ENCODE measurements around the gene DPEP1. TPM values are rescaled to one million over a fixed set of nuclear protein-coding genes. Genes with fewer than 3 reads are reported as not detected.
"Not testable (repeated sequence)": the region's sequence is repeated elsewhere in the genome, so short reads cannot be mapped to it uniquely, and the experiment has no call there.

The DPEP1 gene
- total RNA-seq, result not detected

- ATAC-seq, result no peak
These were observed at the start of gene DPEP1 for GRCh38 chr16:89613231-89613953. TSS of gene DPEP1 (plus strand) at chr16:89613642. CDS start at chr16:89630411, 16,769 bp downstream.

DNA sequence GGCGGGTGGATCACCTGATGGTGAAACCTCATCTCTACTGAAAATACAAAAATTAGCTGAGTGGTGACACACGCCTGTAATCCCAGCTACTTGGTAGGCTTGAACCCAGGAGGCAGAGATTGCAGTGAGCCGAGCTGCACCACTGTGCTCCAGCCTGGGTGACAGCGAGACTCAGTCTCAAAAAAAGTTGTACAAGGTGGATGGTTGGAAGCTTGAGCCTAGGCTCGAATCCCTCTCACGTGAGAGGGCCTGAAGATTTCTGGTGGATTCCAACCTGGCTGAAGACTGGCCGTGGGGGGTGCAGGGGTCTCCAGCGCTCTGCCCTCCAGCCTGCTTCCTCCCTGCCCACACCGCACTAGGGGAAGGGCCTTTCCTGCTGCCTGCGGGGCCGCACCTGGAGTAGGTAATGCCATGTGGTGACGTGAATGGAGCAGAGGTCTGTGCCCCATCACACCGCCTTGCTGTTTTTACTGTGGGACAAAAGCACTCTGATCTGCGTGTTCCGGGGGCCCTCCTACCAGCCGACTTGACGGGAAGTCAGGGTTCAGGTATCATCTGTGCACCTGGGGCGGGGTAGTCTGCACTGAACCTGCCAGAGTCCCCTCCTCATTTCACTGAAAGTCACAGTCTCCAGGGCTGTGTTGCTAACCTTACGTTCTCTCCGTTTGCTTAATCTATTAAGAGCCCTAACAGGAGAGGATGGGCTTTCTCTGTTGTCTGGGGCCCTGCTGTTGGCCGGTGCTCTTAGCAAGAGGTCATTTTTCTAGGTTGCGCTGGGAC, 48.8 kb upstream of the DPEP1 start:
- ATAC-seq, result no peak

DNA sequence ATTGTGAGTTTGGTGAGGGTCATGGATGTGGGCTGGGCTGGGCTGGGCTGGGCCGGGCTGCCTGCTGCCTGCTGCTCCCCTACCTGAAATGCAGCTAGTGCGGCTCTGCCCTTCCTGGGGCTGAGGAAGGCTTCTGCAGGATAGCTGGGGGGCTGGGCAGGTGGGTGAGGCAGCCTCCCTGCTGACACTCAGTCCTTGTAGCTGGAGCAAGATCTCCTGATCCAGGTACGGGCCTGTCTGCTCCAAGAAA, 48.3 kb upstream of the DPEP1 start:
- peak; percentile 32 for ATAC-seq

DNA sequence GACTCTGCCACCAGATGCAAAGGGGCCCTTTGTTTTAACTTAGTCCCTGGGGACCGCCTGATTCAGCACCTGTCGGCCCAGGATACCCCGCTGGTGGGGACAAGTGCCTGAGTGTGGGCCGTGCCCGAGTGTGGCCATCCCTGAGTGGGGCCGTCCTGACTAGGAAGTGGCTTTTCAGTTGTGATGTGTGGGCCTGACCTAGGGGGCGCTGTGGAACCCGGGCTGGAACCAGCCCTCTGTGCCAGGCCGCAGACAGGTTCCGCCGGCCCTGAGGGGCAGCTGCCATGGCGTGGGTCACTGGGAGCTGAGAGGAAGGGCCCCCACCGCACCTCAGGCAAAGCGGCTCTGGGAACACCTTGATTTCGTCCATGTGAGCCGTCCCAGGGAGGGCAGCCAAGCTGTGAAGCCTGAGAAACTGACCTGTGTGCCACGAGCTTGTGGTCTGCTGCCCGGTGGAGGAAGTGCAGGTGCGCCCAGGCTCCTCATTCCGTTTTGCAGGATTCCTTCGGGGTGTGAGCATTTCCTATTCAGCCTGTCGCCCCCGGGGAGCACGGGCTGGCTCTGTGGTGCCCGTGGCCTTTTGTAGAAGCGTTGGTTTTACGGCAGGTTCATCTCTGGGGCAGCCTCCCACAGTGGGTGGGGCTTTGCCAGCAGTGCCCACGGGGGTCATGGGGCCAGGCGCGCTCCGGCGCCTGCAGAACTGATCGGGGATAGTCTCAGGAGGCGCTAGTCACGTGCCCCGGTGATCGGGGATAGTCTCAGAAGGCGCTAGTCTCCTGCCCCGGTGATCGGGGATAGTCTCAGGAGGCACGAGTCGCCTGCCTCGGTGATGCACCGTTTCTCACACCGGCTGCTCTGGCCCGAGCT, 47.7 kb upstream of the DPEP1 start:
- peak; percentile 35 for ATAC-seq

DNA sequence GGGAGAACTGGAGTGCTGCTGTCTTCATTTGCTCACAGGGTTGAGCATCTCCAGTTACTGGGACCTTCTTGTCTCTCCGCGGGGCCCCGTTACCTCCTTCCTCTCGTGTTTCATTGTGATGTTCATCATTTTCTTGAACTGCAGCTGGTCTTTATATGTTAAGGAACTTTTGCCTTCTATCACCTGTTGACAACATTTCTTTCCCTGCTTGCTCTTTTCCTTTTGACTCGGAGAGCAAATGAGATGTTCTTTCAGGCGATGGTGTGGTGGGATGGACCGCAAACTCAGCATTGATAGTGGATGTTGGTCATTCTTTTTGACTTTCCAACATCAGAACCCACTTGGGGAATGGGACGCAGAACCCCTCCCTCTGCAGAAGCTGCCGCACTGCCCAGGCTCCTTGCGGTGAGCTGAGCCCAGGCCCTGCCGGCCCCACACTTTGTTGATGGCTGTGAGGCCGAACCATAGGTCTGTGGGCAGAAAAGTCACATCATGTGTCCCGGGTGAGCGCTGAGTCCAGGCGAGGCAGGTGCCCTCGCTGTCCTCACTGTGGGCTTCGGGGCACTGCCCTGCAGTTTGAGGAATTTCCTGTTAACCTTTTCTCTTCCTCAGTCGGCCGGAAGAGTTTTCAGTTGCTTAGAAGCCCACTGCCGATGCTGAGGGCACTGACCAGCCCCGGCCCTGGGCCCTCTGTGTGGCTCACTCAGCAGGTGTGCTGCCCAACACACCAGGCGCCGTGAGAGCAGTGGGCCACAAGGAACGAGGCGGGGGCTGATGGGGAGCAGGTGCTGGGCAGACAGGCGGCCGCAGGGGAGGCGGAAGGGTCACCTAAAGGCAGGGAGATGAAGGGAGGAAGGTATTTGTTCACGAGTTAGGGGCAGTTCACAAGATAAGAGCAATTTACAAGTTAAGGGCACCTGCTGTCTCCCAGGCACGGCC, 45.5 kb upstream of the DPEP1 start:
- ATAC-seq, result no peak

DNA sequence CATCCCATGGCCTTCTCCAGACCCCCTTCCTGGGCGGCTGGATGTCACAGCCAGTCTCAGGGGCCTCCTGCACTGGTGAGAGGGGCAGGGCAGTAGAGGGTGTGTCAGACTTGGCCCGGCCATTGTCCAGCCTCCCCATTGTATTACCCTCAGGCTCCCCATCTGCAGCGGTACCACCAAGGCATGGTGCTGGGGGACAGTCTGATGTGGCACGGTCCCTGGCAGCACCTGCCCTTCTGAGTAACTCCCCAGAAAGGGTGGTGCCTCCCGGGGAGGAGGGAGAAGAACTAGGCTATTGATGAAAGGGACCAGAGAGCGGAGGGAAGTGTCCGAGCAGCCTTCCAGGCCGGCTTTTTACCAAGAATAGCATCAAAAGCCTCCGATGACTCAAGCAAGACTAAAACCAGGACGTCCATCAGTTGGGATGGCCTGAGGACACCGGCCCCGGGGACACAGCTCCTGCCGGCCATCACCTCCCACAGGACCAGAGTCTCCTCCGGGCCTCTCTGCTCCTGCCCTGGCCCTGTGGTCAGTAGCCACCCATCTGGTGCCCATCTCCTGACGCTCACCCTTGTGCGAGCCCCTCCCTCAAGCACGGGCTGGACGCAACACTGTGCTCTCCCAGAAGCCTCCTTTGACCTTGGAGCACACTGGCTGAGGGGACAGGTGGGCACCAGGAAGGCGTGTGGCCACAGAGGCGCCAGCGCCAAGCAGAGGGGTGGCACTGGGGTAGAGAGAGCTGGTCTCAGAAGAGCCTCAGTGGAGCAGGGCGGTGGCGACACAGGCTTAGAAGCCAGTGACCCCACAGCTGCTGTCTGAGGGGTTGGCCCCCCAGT, 43.7 kb upstream of the DPEP1 start:
- ATAC-seq, result no peak

GRCh38 chr16:89570342-89570923, 43.0 kb upstream of the DPEP1 start:
- no peak for ATAC-seq

GRCh38 chr16:89570983-89571598, 42.4 kb upstream of the DPEP1 start:
- ATAC-seq, result not testable (repeated sequence)

- no peak for ATAC-seq
These were observed 41.8 kb upstream of the DPEP1 start for GRCh38 chr16:89571636-89572035.

DNA sequence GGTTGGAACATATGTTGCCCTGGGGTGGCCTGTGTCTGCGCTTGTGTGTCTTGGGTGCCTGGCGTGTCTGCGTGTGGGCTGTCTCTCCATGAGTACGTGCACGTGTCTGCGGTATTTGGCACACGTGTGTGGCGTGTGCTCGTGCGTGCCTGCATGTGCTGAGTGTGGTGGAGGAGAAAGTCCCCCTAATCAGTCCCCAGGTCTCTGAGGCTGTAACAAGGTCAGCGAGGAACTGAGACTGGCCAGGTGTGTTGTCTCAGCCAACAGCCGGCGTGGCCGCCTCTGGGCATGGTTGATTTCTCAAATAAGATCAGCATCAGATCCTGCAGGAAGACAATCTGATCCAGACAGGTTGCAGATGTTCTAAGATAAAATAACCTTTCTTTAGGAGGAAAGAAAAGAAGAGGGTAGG, 41.4 kb upstream of the DPEP1 start:
- ATAC-seq, result no peak

DNA sequence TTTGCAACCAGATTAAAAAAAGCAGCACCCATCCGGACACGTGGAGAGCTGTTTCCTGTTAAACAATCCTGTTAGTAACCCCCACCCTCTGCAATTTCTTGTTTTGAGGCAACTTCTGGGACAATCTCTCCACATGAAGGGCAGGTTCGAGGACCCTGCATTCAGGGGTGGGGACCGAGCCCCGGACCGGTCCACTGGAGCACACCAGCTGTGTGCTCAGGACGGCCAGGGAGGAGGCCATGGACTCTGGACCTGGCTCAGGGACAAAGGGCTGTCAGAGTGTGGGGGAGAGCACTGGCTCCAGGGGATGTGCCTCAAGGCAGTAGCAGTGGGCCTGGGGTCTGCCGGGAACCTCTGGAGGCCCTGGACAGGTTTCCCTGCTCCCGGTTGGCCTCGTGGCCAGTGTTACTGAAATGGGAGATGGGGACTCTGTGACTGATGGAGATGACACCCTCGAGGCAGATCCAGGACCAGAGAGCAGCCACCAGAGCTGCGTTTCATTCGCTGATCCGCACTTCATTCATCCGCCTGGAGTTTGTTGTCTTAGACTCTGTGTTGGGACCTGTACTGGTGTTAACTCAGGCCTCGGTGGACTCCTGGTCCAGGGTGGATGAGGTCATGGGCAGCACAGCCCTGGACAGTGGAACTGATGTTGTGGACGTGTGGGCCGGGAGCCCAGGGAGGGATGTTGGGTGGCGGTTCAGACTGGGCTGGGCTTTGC, 40.8 kb upstream of the DPEP1 start:
- no peak for ATAC-seq

DNA sequence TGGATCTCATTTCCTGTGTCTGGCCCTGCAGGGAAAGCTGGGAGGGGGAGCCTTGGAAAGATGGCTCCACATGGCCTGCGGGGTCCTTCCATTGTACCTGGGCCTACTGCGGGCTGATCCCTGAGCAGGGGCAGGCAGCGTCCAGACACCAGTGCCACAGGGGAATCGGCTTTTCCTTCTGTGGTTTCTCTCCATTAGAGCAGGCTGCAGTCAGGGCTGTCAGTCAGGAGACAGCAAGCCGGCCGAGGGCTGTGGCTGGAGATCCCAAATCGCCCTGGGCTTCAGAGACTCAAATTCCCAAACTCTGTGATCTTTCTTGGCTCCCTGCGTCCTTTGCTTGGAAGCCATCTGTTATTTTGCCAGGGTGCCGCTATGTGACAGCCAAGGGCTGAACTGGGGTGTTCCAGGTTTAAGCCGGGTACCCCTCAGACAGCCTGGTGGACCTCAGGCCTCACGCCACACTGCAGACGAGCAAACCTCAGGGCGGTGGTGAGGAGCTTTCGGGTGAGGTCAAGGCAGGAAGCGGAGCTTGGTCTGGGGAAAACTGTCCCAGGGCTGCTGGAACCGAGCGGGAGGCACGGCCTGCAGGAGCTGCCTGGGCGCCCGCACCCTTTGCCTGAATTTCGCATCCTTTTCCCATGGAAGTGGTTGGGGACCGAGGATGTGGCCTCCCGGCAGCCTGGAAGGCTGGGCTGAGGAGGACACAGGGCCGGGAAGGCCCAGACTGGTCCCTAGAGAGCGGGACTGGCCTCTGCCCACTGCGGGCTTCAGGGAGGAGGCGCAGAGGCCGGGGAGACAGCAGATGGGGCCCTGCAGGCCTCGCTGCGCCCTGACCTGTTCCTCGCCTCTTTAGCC, 39.4 kb upstream of the DPEP1 start:
- ATAC-seq, result no peak

GRCh38 chr16:89574681-89575246, 38.7 kb upstream of the DPEP1 start:
- peak; percentile 73 for ATAC-seq

GRCh38 chr16:89575247-89576152, 37.9 kb upstream of the DPEP1 start, which contains the start of gene CPNE7:
TSS of gene CPNE7 (plus strand) at chr16:89575758. CDS start at chr16:89575898, 140 bp downstream.
- peak; percentile 19 for ATAC-seq

- ATAC-seq, result no peak
These were observed 37.0 kb upstream of the DPEP1 start for GRCh38 chr16:89576153-89577054.

All from esophagus mucosa (tissue), 1 donor.